HL-60 (cell line): Measurements from ENCODE around the gene CYP26A1.

Source experiments
- CTCF ChIP-seq: IDR thresholded peaks from one replicate; pipeline ENCODE4 v1.5.1; 2011; ENCODE audit warnings: low read length, control low read depth, inconsistent platforms; ENCODE audit not compliant: insufficient read depth
- SPI1 ChIP-seq: IDR thresholded peaks from 2 replicates; pipeline ENCODE4 v1.6.1; 2012; ENCODE audit warnings: low read depth, mild to moderate bottlenecking, borderline replicate concordance

GRCh38 chr10:93063144-93063976 is 10.3 kb upstream of the CYP26A1 start:
- TF ChIP-seq CTCF (no peak), SPI1 (no peak)
